ENCODE results near the gene PILRB.
"Not testable (repeated sequence)": the region's sequence is repeated elsewhere in the genome, so short reads cannot be mapped to it uniquely, and the experiment has no call there.

PILRB gene

GRCh38 chr7:100358027-100358856 is at the start of gene PILRB:
PILRB (plus strand) TSS chr7:100358117; CDS start chr7:100358303, 186 bp downstream.
- no peak for DNase-seq (ENCODE audit: low read depth in 2 of 2)

- DNase-seq (ENCODE audit: low read depth in 2 of 2): not testable (repeated sequence)
Measured at GRCh38 chr7:100318329-100318728, 39.6 kb upstream of the PILRB start.

- DNase-seq (ENCODE audit: low read depth in 2 of 2): not testable (repeated sequence)
Measured at GRCh38 chr7:100321648-100322047, 36.3 kb upstream of the PILRB start.

GRCh38 chr7:100324194-100324593 is 33.7 kb upstream of the PILRB start:
- not testable (repeated sequence) for DNase-seq (ENCODE audit: low read depth in 2 of 2)

GRCh38 chr7:100325671-100326070 is 32.2 kb upstream of the PILRB start:
- DNase-seq (ENCODE audit: low read depth in 2 of 2): not testable (repeated sequence)

- DNase-seq (ENCODE audit: low read depth in 2 of 2): not testable (repeated sequence)
Measured at GRCh38 chr7:100326914-100327313, 31.0 kb upstream of the PILRB start.

GRCh38 chr7:100335566-100336466 is 22.1 kb upstream of the PILRB start:
- DNase-seq (ENCODE audit: low read depth in 2 of 2): peak; percentile 59 to 73

- not testable (repeated sequence) for DNase-seq (ENCODE audit: low read depth in 2 of 2)
Measured at GRCh38 chr7:100338083-100338696, 19.7 kb upstream of the PILRB start.

GRCh38 chr7:100341286-100341685 is 16.6 kb upstream of the PILRB start:
- not testable (repeated sequence) for DNase-seq (ENCODE audit: low read depth in 2 of 2)

- no peak for DNase-seq (ENCODE audit: low read depth in 2 of 2)
Measured at GRCh38 chr7:100342765-100343164, 15.2 kb upstream of the PILRB start.

- not testable (repeated sequence) for DNase-seq (ENCODE audit: low read depth in 2 of 2)
Measured at GRCh38 chr7:100344124-100344559, 13.8 kb upstream of the PILRB start.

- peak; percentile 42 to 70 for DNase-seq (ENCODE audit: low read depth in 2 of 2)
Measured at GRCh38 chr7:100344560-100345287, 13.2 kb upstream of the PILRB start.

GRCh38 chr7:100345288-100345672 is 12.6 kb upstream of the PILRB start:
- DNase-seq (ENCODE audit: low read depth in 2 of 2): peak; percentile 31 to 48

- no peak for DNase-seq (ENCODE audit: low read depth in 2 of 2)
Measured at GRCh38 chr7:100346921-100347320, 11.0 kb upstream of the PILRB start.

- DNase-seq (ENCODE audit: low read depth in 2 of 2): no peak
Measured at GRCh38 chr7:100348805-100349204, 9.1 kb upstream of the PILRB start.

GRCh38 chr7:100349757-100350156 is 8.2 kb upstream of the PILRB start:
- no peak for DNase-seq (ENCODE audit: low read depth in 2 of 2)

GRCh38 chr7:100351657-100352058 is 6.3 kb upstream of the PILRB start:
- DNase-seq (ENCODE audit: low read depth in 2 of 2): no peak

- DNase-seq (ENCODE audit: low read depth in 2 of 2): not testable (repeated sequence)
Measured at GRCh38 chr7:100352230-100352781, 5.6 kb upstream of the PILRB start.

GRCh38 chr7:100352984-100353684 is 4.8 kb upstream of the PILRB start:
- no peak for DNase-seq (ENCODE audit: low read depth in 2 of 2)

- DNase-seq (ENCODE audit: low read depth in 2 of 2): no peak
Measured at GRCh38 chr7:100353685-100354330, 4.1 kb upstream of the PILRB start.
